HG02981 (cell line): ENCODE data around the gene MDH2.
"Not testable (repeated sequence)": the region's sequence is repeated elsewhere in the genome, so short reads cannot be mapped to it uniquely, and the experiment has no call there.

Source experiments
- ATAC-seq: cut with Tn5 transposase; IDR thresholded peaks from one replicate; pipeline ENCODE4 v1.9.1; 2021; ENCODE audit warnings: mild to moderate bottlenecking, moderate library complexity; ENCODE audit not compliant: unreplicated experiment

MDH2 gene

GRCh38 chr7:76069238-76069638 is 21.3 kb downstream of the MDH2 start:
- ATAC-seq, result no peak

GRCh38 chr7:76071316-76072242 is 23.7 kb downstream of the MDH2 start:
- ATAC-seq, result no peak

- ATAC-seq, result no peak
Observed at GRCh38 chr7:76072243-76073148, 24.6 kb downstream of the MDH2 start.

GRCh38 chr7:76073335-76073990 is 25.6 kb downstream of the MDH2 start:
- ATAC-seq, result no peak

GRCh38 chr7:76074306-76074971 is 26.5 kb downstream of the MDH2 start:
- ATAC-seq, result no peak

GRCh38 chr7:76074972-76075370 is 27.1 kb downstream of the MDH2 start:
- no peak for ATAC-seq

GRCh38 chr7:76076995-76077394 is 29.1 kb downstream of the MDH2 start:
- no peak for ATAC-seq

- ATAC-seq, result no peak
Observed at GRCh38 chr7:76077435-76077834, 29.5 kb downstream of the MDH2 start.

GRCh38 chr7:76080204-76080603 is 32.3 kb downstream of the MDH2 start:
- ATAC-seq, result no peak

- not testable (repeated sequence) for ATAC-seq
Observed at GRCh38 chr7:76084115-76084514, 36.2 kb downstream of the MDH2 start.

GRCh38 chr7:76086070-76086469 is 38.2 kb downstream of the MDH2 start:
- no peak for ATAC-seq

- not testable (repeated sequence) for ATAC-seq
Observed at GRCh38 chr7:76087362-76087791, 39.5 kb downstream of the MDH2 start.

GRCh38 chr7:76089865-76090475 is 42.1 kb downstream of the MDH2 start:
- no peak for ATAC-seq

GRCh38 chr7:76091506-76091905 is 43.6 kb downstream of the MDH2 start:
- no peak for ATAC-seq

- not testable (repeated sequence) for ATAC-seq
Observed at GRCh38 chr7:76093531-76093930, 45.6 kb downstream of the MDH2 start.

GRCh38 chr7:76094326-76094725 is 46.4 kb downstream of the MDH2 start:
- ATAC-seq, result not testable (repeated sequence)

- no peak for ATAC-seq
Observed at GRCh38 chr7:76095908-76096307, 48.0 kb downstream of the MDH2 start.

- ATAC-seq, result not testable (repeated sequence)
Observed at GRCh38 chr7:76101693-76102437, 54.0 kb downstream of the MDH2 start.

- ATAC-seq, result not testable (repeated sequence)
Observed at GRCh38 chr7:76103788-76104187, 55.9 kb downstream of the MDH2 start.
